Common myeloid progenitor, CD34-positive (primary cell): ENCODE data around the gene DIRAS1.
A peak's percentile ranks its signal among the peaks of the same experiment; 100 is the strongest.

Source experiments
- CTCF ChIA-PET: fragments of 350-600 bp; sonication (Branson Sonifier 250); formaldehyde crosslinking; loops from one replicate; lab custom pipeline; 2021; ENCODE audit warnings: antibody characterized with exemption; lab: Charles Lee
- POLR2A ChIA-PET: fragments of 350-600 bp; sonication (Branson Sonifier 250); formaldehyde crosslinking; loops from one replicate; lab custom pipeline; 2021; ENCODE audit warnings: antibody characterized with exemption; lab: Charles Lee
- DNase-seq, 3 donors: peaks; one replicate each; pipeline versions ENCODE4 v3.0.0 to v3.0.0-alpha.2; 2013
- H3K27ac ChIP-seq, 2 experiments: 1 replicate in 1 of 2; 2 replicates in 1 of 2; pipeline ENCODE4 v1.7.0; 2013; ENCODE audit warnings: inconsistent platforms in 2 of 2, low read length in 2 of 2, mild to moderate bottlenecking in 2 of 2, low read depth in 1 of 2, moderate library complexity in 1 of 2; ENCODE audit not compliant: severe bottlenecking in 2 of 2, insufficient read depth in 1 of 2, poor library complexity in 1 of 2
- H3K27me3 ChIP-seq, 5 experiments: replicated peaks in 2 of 5; 1 replicate in 3 of 5; 2 replicates in 2 of 5; pipeline versions ENCODE4 v1.6.1 to v1.7.0; 2013; ENCODE audit warnings: low read length in 4 of 5, mild to moderate bottlenecking in 2 of 5, moderate library complexity in 2 of 5, inconsistent platforms in 1 of 5; ENCODE audit not compliant: insufficient read depth in 5 of 5, control insufficient read depth in 4 of 5
- H3K36me3 ChIP-seq, 4 experiments: 1 replicate in 2 of 4; 2 replicates in 2 of 4; pipeline versions ENCODE4 v1.6.1 to v1.7.0; 2013; ENCODE audit warnings: low read length in 3 of 4, control low read depth in 1 of 4, mild to moderate bottlenecking in 1 of 4; ENCODE audit not compliant: control insufficient read depth in 4 of 4, insufficient read depth in 4 of 4
- H3K4me1 ChIP-seq, 4 experiments: 1 replicate in 3 of 4; 2 replicates in 1 of 4; pipeline versions ENCODE4 v1.6.1 to v1.7.1; 2013; ENCODE audit warnings: low read length in 3 of 4, mild to moderate bottlenecking in 3 of 4, control low read depth in 1 of 4, inconsistent platforms in 1 of 4, moderate library complexity in 1 of 4; ENCODE audit not compliant: control insufficient read depth in 4 of 4, insufficient read depth in 4 of 4; ENCODE audit errors: control extremely low read depth in 1 of 4
- H3K4me3 ChIP-seq, 7 experiments: 1 replicate in 4 of 7; 2 replicates in 3 of 7; pipeline versions ENCODE4 v1.5.1 to v1.7.0; 2013; ENCODE audit warnings: mild to moderate bottlenecking in 7 of 7, low read length in 6 of 7, moderate library complexity in 6 of 7, inconsistent platforms in 2 of 7, low read depth in 2 of 7, control low read depth in 1 of 7; ENCODE audit not compliant: insufficient read depth in 4 of 7, control insufficient read depth in 1 of 7; ENCODE audit errors: extremely low read depth in 1 of 7
- H3K9me3 ChIP-seq, 5 experiments: 1 replicate in 4 of 5; 2 replicates in 1 of 5; pipeline versions ENCODE4 v1.6.1 to v1.7.1; 2013; ENCODE audit warnings: low read length in 4 of 5, mild to moderate bottlenecking in 2 of 5, inconsistent platforms in 1 of 5, low read depth in 1 of 5, moderate library complexity in 1 of 5; ENCODE audit not compliant: control insufficient read depth in 4 of 5, insufficient read depth in 2 of 5; ENCODE audit errors: control extremely low read depth in 1 of 5
- WGBS: methylation state at CpG from one replicate; pipeline ENCODE4 v1.1.5; 2013; ENCODE audit not compliant: insufficient coverage; 5-methylcytosine and 5-hydroxymethylcytosine counted together

DIRAS1 gene

DNA sequence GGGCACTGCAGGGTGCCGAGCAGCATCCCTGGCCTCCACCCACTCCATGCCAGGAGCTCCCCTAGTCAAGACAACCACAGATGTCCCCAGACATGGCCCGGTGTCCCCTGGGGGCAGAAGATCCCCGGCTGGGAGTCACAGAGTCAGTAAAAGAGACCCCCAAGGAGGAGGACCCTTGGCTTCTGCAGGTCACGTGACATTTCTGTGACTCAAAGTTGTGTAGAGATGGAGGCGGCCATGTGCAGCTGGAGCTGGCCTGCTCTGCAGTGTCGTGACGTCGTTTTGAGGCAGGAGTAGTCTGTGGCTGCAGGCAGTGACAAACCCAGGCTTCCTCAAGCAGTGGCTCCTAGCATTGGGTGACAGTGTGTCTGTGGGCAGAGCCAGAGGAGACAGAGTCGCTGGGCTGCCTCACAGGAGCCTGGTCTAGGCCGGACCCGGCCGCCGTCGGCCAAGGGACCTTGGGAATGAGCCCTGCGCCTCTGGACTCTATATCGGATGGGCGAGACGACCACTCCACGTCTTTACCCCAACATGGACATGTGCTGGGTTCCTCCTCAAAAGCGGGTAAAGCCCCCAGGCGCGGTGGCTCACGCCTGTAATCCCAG, 7.7 kb upstream of the DIRAS1 start:
- ChIA-PET POLR2A (no interaction called here), CTCF (interaction anchor here (1.0 kb wide), 1 partner anchor 14 kb away, joined by 3 read pairs; no protein-coding TSS in a partner anchor)
- no peak overlapping the region for H3K4me3 ChIP-seq
- peaks cover 2 to 31% (median 19%) of the 10 kb centered on the region in 4 experiments for H3K36me3 ChIP-seq
- H3K9me3 ChIP-seq = no peaks in the 10 kb centered on the region
- H3K4me1 ChIP-seq = peaks cover 0 to 18% (median 12%) of the 10 kb centered on the region in 4 experiments
- no peak overlapping the region for H3K27ac ChIP-seq
- 96% methylated on average over 22 of the region's 23 CpGs for WGBS
- DNase-seq = peak in 1 of 3 donors; percentile 35
- H3K27me3 ChIP-seq = no peaks in the 10 kb centered on the region

DNA sequence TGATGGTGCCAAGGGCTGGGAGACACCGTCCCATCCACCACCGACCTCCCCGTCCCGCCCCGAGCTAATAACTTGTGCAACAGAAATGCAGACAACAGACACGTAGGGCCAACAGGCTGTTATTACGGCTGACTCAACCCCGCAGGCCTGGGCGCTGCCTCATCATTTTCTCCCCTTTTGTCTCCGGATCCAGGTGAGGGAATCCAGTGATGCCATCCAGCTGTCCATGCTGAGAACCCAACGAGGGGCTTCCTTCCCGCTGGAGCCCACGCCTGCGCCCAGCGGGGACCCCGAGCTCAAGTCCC, 6.4 kb upstream of the DIRAS1 start:
- DNase-seq = no peak
- Histone ChIP-seq H3K9me3 (no peaks in the 10 kb centered on the region), H3K4me1 (peaks cover 0 to 20% (median 15%) of the 10 kb centered on the region in 4 experiments), H3K27me3 (no peaks in the 10 kb centered on the region), H3K36me3 (peaks cover 0 to 19% (median 10%) of the 10 kb centered on the region in 4 experiments), H3K27ac (no peak overlapping the region), H3K4me3 (no peak overlapping the region)
- CTCF ChIA-PET = interaction anchor here (0.7 to 1.6 kb wide), 6 partner anchors 12 to 79 kb away, joined by 3 to 6 read pairs (median 3); no protein-coding TSS in a partner anchor
- POLR2A ChIA-PET = interaction anchor here (0.9 to 1.4 kb wide), 3 partner anchors 10 to 22 kb away, joined by 3 to 5 read pairs (median 3); no protein-coding TSS in a partner anchor
- WGBS = 88% methylated on average over 16 of the region's 16 CpGs

DNA sequence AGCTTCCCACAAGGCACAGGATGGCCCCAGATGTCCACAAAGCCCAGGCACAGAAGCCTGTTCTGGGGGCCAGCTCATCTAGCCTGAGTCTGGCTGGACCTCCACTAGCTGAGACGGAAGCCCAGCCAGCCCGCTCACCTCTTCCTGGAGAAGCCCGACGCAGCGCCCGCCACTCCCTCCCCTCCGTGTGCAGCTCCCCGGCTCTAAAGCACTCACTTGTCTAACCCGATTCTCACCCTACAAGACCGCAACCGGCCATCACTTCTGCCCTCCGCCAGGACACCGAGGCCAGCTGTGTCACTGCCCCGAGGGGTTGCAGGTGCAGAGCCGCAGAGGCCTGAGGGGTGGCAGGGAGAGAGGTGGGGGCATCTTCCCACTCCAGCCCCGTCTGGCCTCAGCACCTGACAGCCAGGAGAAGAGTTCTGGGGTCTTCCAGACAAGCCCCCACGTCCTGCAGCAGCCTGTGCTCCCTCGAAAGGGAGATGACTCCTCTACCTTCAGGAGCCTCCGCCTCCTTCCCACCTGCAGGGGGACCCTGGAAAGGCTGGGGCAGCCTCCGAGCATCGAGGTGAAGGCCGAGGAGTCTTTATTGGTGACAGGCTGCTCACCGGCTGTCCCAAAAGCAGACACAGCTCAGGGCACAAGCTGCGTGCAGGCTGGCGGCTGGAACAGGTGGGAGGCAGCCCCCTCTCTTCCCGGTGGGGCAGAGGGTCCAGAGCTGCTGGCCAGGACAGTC, 5.9 kb upstream of the DIRAS1 start:
- 37% methylated on average over 16 of the region's 26 CpGs for WGBS
- CTCF ChIA-PET = interaction anchor here (0.7 to 1.6 kb wide), 6 partner anchors 15 to 79 kb away, joined by 3 to 6 read pairs (median 4); no protein-coding TSS in a partner anchor

DNA sequence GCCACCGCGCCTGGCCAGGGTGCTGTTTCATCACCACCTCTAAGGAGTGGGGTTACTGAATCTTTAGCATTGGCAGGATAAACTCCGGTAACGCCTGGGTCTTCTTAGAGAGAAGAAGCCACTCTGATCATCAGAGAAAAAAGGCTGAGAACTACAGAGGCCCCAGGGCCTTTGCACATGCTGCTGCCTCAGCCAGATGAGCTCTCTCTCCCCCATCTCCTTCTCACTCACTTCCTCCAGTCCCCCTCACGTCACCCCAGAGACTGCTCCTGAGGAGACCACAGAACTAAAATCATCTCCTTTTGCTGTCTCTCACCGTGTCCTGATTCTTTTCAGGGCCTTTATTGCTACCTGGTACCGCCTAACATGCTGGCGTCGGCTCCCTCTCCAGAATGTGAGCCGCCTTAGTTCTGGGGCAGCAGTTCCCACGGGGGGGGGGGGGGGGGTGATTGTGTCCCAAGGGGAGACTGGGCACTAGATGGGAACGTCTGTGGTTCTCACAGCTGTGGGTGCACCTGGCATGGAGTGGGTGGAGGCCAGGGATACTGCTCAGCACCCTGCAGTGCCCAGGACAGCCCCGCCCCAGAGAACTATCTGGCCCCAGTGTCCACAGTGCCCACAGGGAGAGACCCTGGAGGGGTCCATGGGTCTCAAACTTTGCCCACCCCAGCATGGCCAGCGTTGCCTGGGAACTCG, 5.1 kb upstream of the DIRAS1 start:
- Histone ChIP-seq H3K36me3 (peaks cover 0 to 7% (median 3%) of the 10 kb centered on the region in 4 experiments), H3K4me3 (peak overlapping the region in 4 of 7 experiments; percentile 15 to 65 (median 46)), H3K9me3 (no peaks in the 10 kb centered on the region), H3K27ac (no peak overlapping the region), H3K27me3 (peaks cover 0 to 7% (median 0%) of the 10 kb centered on the region in 5 experiments), H3K4me1 (peaks cover 0 to 31% (median 21%) of the 10 kb centered on the region in 4 experiments)
- ChIA-PET POLR2A (interaction anchor here (1.4 kb wide), 2 partner anchors 11 to 13 kb away, joined by 3 to 5 read pairs; no protein-coding TSS in a partner anchor), CTCF (interaction anchor here (0.8 to 1.6 kb wide), 5 partner anchors 13 to 78 kb away, joined by 3 to 6 read pairs (median 4); no protein-coding TSS in a partner anchor)
- 82% methylated on average over 7 of the region's 15 CpGs for WGBS
- no peak for DNase-seq

More for the DNA sequence above, 5.9 kb upstream of the DIRAS1 start:
- POLR2A ChIA-PET = interaction anchor here (0.9 to 1.4 kb wide), 3 partner anchors 11 to 22 kb away, joined by 3 to 5 read pairs (median 3); no protein-coding TSS in a partner anchor
- H3K27ac ChIP-seq = no peak overlapping the region
- no peaks in the 10 kb centered on the region for H3K9me3 ChIP-seq
- H3K4me1 ChIP-seq = peaks cover 0 to 24% (median 15%) of the 10 kb centered on the region in 4 experiments
- H3K27me3 ChIP-seq = peaks cover 0 to 3% (median 0%) of the 10 kb centered on the region in 5 experiments
- peak overlapping the region in 5 of 7 experiments; percentile 15 to 65 (median 38) for H3K4me3 ChIP-seq
- peak in 2 of 3 donors; percentile 26 to 54 for DNase-seq
- H3K36me3 ChIP-seq = peaks cover 0 to 14% (median 7%) of the 10 kb centered on the region in 4 experiments

DNA sequence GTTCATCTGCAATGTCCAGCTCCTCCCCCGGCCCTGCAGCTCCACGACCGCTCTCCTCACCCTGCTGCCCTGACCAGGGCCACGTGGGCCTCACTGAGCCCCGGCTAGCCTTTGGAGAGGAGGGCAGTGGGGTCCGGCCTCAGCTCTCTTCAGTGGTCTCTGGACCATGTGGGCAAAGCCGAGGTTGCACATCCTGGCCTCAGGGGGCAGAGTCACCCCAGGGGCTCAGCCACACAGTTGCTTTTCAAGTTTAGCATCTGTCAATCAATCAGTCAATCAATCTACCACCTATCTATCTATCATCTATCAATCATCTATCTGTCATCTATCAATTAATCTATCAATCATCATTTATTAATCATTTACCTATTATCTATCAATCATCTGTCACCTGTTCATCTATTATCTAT, 3.0 kb upstream of the DIRAS1 start:
- Histone ChIP-seq H3K4me1 (peaks cover 0 to 43% (median 33%) of the 10 kb centered on the region in 4 experiments), H3K27ac (no peak overlapping the region), H3K9me3 (no peaks in the 10 kb centered on the region), H3K27me3 (peaks cover 0 to 14% (median 0%) of the 10 kb centered on the region in 5 experiments), H3K36me3 (peaks cover 0 to 2% (median 0%) of the 10 kb centered on the region in 4 experiments), H3K4me3 (no peak overlapping the region)
- ChIA-PET CTCF (interaction anchor here (0.9 to 1.2 kb wide), 3 partner anchors 15 to 76 kb away, joined by 3 to 6 read pairs (median 5); no protein-coding TSS in a partner anchor), POLR2A (no interaction called here)
- 86% methylated on average over 7 of the region's 7 CpGs for WGBS
- DNase-seq = no peak

- CTCF ChIA-PET = interaction anchor here (0.8 to 1.3 kb wide), 4 partner anchors 7 to 80 kb away, joined by 3 to 5 read pairs (median 3); no protein-coding TSS in a partner anchor
- 94% methylated on average over 14 of the region's 14 CpGs for WGBS
- H3K4me1 ChIP-seq = peaks cover 0 to 43% (median 33%) of the 10 kb centered on the region in 4 experiments
- no peak overlapping the region for H3K27ac ChIP-seq
- peaks cover 0 to 1% (median 0%) of the 10 kb centered on the region in 4 experiments for H3K36me3 ChIP-seq
- no peak for DNase-seq
- POLR2A ChIA-PET = no interaction called here
- no peak overlapping the region for H3K4me3 ChIP-seq
- peaks cover 0 to 18% (median 0%) of the 10 kb centered on the region in 5 experiments for H3K27me3 ChIP-seq
- no peaks in the 10 kb centered on the region for H3K9me3 ChIP-seq
Measured at GRCh38 chr19:2723747-2724146, 2.6 kb upstream of the DIRAS1 start.
